ENCODE measurements around the gene SLC4A1AP. TPM values are rescaled to one million over a fixed set of nuclear protein-coding genes. Genes with fewer than 3 reads are reported as not detected.

SLC4A1AP gene
- total RNA-seq, 1 experiment from 2014 or later = 20.8 TPM

- Histone ChIP-seq H4K8ac (replicated peaks; ENCODE audit: insufficient read length, low read depth, low read length) (no peak overlapping the region), H2BK5ac (ENCODE audit: insufficient read length, low read length) (no peak overlapping the region), H2BK15ac (ENCODE audit: low read depth, low read length) (no peak overlapping the region), H3K23ac (ENCODE audit: insufficient read length, low read depth, low read length) (no peak overlapping the region), H3T11ph (ENCODE audit: low read length) (no peak overlapping the region), H3K18ac (ENCODE audit: insufficient read length, low read depth, low read length) (no peak overlapping the region), H3K56ac (ENCODE audit: insufficient read length, low read depth, low read length) (no peak overlapping the region), H3K4ac (ENCODE audit: low read depth, low read length) (no peak overlapping the region), H3K4me1 (ENCODE audit: insufficient read depth, low read length) (peaks cover 8% of the 10 kb centered on the region), H3K27ac (ENCODE audit: insufficient read length, low read depth, low read length) (no peak overlapping the region), H3K9me3 (ENCODE audit: control insufficient read depth, low read depth, low read length) (no peaks in the 10 kb centered on the region), H2AFZ (ENCODE audit: low read length) (no peak overlapping the region), H3K23me2 (ENCODE audit: insufficient read length, low read depth, low read length, poor library complexity, severe bottlenecking) (no peaks in the 10 kb centered on the region), H3K79me2 (ENCODE audit: insufficient read depth, low read length) (no peaks in the 10 kb centered on the region), H4K5ac (ENCODE audit: insufficient read length, low read depth, low read length) (no peak overlapping the region), H2BK12ac (ENCODE audit: insufficient read length, low read depth, low read length) (no peak overlapping the region), H4K20me1 (ENCODE audit: control insufficient read depth, insufficient read depth, insufficient read length) (no peaks in the 10 kb centered on the region), H3K9ac (ENCODE audit: extremely low read depth, insufficient read length, low read length) (no peak overlapping the region), H3K14ac (ENCODE audit: insufficient read depth, low read length) (no peak overlapping the region), H2BK120ac (ENCODE audit: low read depth, low read length, poor library complexity, severe bottlenecking) (no peak overlapping the region), H2BK20ac (ENCODE audit: low read depth, low read length, poor library complexity, severe bottlenecking) (no peak overlapping the region), H2AK5ac (ENCODE audit: insufficient read length, low read length) (no peak overlapping the region), H4K91ac (ENCODE audit: insufficient read length, low read depth, low read length) (no peak overlapping the region), H3K27me3 (ENCODE audit: insufficient read depth, low read length) (no peaks in the 10 kb centered on the region), H3K79me1 (ENCODE audit: insufficient read depth, low read depth, low read length, poor library complexity, severe bottlenecking) (no peaks in the 10 kb centered on the region), H3K4me2 (ENCODE audit: insufficient read depth, insufficient read length, low read length) (no peak overlapping the region)
- peak overlapping the region; percentile 45 to 77 (median 57); a peak in 3 of 7 replicates for H3K27ac Mint-ChIP-seq
- peaks cover 3% of the 10 kb centered on the region; the same call in 1 of the 2 replicates for H3K27me3 Mint-ChIP-seq (ENCODE audit: low read depth)
- no CpG with 5 or more reads among the region's 11 CpGs for WGBS (ENCODE audit: extremely low coverage, insufficient read length, low lambda C conversion rate)
- no peak overlapping the region; a peak in 1 of 5 replicates for H3K4me3 Mint-ChIP-seq
- H3K4me1 Mint-ChIP-seq = peaks cover 39 to 41% of the 10 kb centered on the region in 2 experiments
- DNase-seq = peak; percentile 76
- TF ChIP-seq CTCF (conservative IDR thresholded peaks at IDR 0.05) = peak; percentile 78
- no peaks in the 10 kb centered on the region for H3K36me3 Mint-ChIP-seq (ENCODE audit: insufficient read depth in 1 of 3, low read depth in 3 of 3)
- H3K9me3 Mint-ChIP-seq = no peaks in the 10 kb centered on the region
Observed at GRCh38 chr2:27723372-27724144, 59.9 kb downstream of the SLC4A1AP start.

Measured in H9 (cell line).